Measurements from ENCODE around the gene RYR3. TPM values are rescaled to one million over a fixed set of nuclear protein-coding genes. Genes with fewer than 3 reads are reported as not detected.

RYR3 gene
- total and polyA plus RNA-seq, 2 of the 13 experiments (the other 11 are each of a cell fraction or from before 2014, with no cell fraction given) = not detected

DNA sequence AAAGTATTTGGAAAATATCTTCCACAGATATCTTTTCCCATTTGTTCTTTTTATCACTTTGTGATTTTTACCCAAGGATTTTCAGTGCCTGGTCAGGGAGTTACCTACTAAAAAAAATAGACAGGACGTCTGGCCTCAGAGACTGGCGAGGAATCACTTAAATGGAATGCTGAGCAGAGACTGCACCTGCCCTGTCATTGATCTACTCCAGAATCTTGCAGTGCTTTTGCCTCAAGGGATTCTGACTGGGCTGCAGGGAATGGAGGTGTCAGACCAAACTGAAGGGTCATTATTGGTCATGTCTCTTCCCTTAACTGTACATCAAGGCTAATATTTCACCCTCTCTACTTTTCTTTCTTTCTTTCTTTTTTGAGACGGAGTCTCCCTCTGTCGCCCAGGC lies 12.1 kb upstream of the RYR3 start (continued):
- no peak for TF ChIP-seq HNF1A (IDR thresholded peaks at IDR 0.05; ENCODE audit: low read depth)
- no peak for TF ChIP-seq HNF1A (CRISPR knock-in tag; IDR thresholded peaks at IDR 0.05; ENCODE audit: borderline replicate concordance)
- TF ChIP-seq EED (CRISPR knock-in tag; IDR thresholded peaks at IDR 0.05) = no peak
- no peak for TF ChIP-seq CHD2 (IDR thresholded peaks at IDR 0.05; ENCODE audit: low read depth, low read length)
- TF ChIP-seq ATF7-NPFF (CRISPR knock-in tag; IDR thresholded peaks at IDR 0.05; ENCODE audit: low read depth) = no peak
- TF ChIP-seq ZNF773 (CRISPR knock-in tag; IDR thresholded peaks at IDR 0.05; ENCODE audit: borderline replicate concordance) = no peak
- no peak for TF ChIP-seq ZFP37 (CRISPR knock-in tag; IDR thresholded peaks at IDR 0.05; ENCODE audit: borderline replicate concordance)
- TF ChIP-seq ZMYM4 (CRISPR knock-in tag; IDR thresholded peaks at IDR 0.05) = no peak
- TF ChIP-seq ZNF747 (CRISPR knock-in tag; IDR thresholded peaks at IDR 0.05; ENCODE audit: borderline replicate concordance) = no peak
- TF ChIP-seq NR2F2 (IDR thresholded peaks at IDR 0.05; ENCODE audit: borderline replicate concordance, low read depth) = no peak

GRCh38 chr15:33304924-33305323 lies 5.8 kb upstream of the RYR3 start:
- no peaks in the 10 kb centered on the region for H3K4me1 ChIP-seq (ENCODE audit: insufficient read depth, low read length)
- no peak overlapping the region for H3K9ac ChIP-seq (ENCODE audit: insufficient read depth, low read depth, low read length)
- no peak overlapping the region for H3K4me2 ChIP-seq (ENCODE audit: low read depth, low read length)
- intact Hi-C loops (cut with micrococcal nuclease; ENCODE audit: unreplicated experiment) = no loop called here
- DNase-seq (ENCODE audit: low spot score) (no peak), FAIRE-seq (no peak), ATAC-seq (no peak)
- no TSS peak for BruUV-seq (replicated peaks)
- H3K27me3 ChIP-seq (ENCODE audit: control insufficient read depth in 1 of 2, insufficient read depth in 2 of 2, low read length in 2 of 2) = 0 out of 5 replicates have a peak, but pooled peaks cover 0 to 2% of the 10 kb centered on the region in 2 experiments
- no peaks in the 10 kb centered on the region for H3K36me3 ChIP-seq (replicated peaks in 1 of 2; ENCODE audit: control insufficient read depth in 1 of 2, insufficient read depth in 2 of 2, low read length in 2 of 2)
- no peak overlapping the region for H3K4me3 ChIP-seq (replicated peaks in 1 of 3; ENCODE audit: insufficient read depth in 1 of 3, low read depth in 2 of 3, low read length in 3 of 3)
- no peak overlapping the region for H3K27ac ChIP-seq (ENCODE audit: extremely low read length, insufficient read depth, low read length)
- 4% methylated on average over 5 of the region's 5 CpGs for WGBS (ENCODE audit: low lambda C conversion rate)
- ChIA-PET POLR2A (no interaction called here), CTCF (ENCODE audit: low intra/inter-chr PET ratio, low total read pairs) (no interaction called here)
- no peaks in the 10 kb centered on the region for H3K79me2 ChIP-seq (ENCODE audit: insufficient read depth, low read length)
- in situ Hi-C loops (cut with HindIII; ENCODE audit: extremely low pct_ligation_motif_present, low pct_unique_long_range_greater_than_20kb) = no loop called here
- H2AFZ ChIP-seq (ENCODE audit: low read length) = no peak overlapping the region
- TF ChIP-seq PPARG (CRISPR knock-in tag; conservative IDR thresholded peaks at IDR 0.05) (no peak), ZNF782 (CRISPR knock-in tag; IDR thresholded peaks at IDR 0.05; ENCODE audit: borderline replicate concordance) (no peak), ZKSCAN5 (CRISPR knock-in tag; IDR thresholded peaks at IDR 0.05) (no peak)
- no peaks in the 10 kb centered on the region for H4K20me1 ChIP-seq (ENCODE audit: insufficient read depth, low read length)
- H3K9me3 ChIP-seq (ENCODE audit: low read length) = peaks cover 6% of the 10 kb centered on the region; the same call in 1 of the 2 replicates

All from HepG2 (cell line).